Activated CD8-positive, alpha-beta memory T cell treated with anti-CD3 and anti-CD28 coated beads, Interleukin-2, amount 50 U/mL, for 4 hours (primary cell): ENCODE data around the gene PDE4D.

ENCODE experiments used
- DNase-seq: peaks from one replicate; pipeline ENCODE4 v3.0.0-alpha.2; 2020

The PDE4D gene

DNA sequence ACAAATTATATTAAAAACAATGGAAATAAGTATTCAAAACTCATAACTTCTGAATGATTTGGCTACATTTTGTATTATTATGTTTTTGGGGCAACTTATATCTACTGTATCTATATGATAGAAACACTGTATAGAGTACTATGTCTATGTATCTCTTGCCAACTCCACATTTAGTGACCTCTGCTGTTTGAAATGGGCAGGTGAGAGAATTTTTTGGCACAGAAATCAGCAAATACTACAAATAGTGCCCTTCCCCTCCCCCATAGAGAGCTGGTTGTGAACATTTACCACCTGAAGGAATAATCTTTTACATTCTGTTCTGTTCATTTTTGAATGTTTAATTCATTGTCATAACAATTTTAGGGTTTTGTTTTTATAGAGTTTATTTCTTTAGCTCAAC, 545.3 kb downstream of the PDE4D start:
- no peak for DNase-seq

DNA sequence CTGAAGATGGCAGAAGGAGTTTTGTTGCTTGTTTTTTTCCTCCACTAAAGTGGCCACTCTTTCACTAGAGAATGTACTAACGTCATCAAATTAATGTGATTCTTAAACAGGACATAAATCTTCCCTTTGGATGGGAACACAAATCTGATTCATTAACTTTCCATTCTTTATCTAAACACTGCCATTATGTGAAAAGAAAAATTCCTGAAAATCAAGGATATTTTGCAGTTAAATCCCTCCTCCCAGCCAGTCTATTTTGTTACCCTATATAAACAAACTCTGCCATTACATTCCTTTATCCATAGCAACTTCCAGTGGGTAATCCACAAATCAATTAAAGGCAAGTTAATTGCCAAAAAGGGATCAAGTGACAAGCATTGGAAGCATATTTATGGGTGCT, 546.5 kb downstream of the PDE4D start:
- DNase-seq, result no peak

DNA sequence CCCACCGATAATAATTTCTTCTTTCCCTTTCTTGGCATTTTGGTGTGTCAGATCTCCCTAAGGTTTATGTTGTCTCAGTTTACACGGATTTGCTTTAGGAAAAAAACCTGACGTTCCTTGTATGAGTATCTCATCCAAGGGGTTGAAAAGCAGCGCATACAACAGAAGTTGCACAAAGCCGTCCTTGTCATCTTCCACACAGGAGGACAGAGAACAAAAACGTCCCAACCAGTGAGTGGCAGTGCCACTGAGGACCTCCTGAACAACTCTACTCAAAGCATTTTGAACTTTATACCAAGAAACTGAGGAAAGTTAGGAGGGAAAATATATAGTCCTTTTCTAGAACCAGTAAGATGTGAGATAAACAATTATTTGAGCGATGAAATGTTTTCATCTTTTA, 547.0 kb downstream of the PDE4D start:
- DNase-seq, result no peak

DNA sequence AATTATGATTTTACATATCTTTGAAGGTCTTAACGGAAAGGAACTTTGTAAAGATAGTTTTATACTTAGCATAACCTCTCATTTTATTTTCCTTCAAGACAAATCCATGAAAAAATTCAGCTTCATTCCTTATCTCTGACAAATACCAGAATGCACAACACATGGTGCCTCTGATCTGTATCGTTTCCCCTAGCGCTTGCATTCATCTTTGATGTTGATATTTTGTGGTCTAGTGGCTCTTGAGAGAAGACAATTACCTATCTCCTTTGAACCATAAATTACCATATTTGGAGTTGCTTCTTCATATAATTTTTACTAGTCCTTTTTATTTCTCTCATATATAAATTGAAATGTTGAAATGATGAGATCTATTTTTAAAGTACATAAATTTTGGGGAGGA, 551.3 kb downstream of the PDE4D start:
- DNase-seq, result no peak

DNA sequence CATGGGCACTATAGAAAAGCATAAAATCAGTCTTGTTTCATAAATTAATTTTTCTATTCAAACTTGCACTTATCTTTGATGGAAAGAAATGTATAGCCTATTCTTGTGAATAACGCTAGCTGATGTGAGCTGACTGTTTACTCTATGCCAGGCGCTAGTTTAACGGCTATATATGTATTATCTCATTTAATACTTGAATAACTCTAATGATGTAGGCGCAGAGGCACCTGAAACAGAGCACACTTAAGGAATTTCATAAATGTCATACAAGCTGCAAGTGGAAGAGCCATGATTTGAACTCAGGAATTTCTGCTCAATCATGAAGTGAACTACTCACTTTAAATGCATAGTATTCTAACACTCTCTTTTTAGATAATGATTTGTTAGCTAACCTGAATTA, 551.8 kb downstream of the PDE4D start:
- DNase-seq, result no peak

DNA sequence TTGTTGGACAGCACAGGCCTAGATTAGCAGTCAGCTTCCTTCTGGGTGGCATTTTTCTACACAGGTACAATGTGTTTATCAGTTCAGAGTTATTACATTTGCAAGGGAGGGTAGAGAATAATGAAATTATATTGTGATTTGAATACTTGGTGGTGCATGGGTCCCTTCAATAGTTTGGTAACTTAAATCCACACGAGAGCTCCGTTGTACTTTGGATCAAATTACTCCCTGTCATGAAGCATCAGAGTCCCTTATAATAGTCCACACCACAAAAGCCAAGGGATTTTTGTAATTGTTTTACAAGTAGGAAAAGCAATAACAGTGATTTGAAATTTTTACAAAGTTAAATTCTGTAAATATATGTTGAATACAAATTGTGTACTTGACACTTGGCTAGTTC, 552.4 kb downstream of the PDE4D start:
- no peak for DNase-seq

DNA sequence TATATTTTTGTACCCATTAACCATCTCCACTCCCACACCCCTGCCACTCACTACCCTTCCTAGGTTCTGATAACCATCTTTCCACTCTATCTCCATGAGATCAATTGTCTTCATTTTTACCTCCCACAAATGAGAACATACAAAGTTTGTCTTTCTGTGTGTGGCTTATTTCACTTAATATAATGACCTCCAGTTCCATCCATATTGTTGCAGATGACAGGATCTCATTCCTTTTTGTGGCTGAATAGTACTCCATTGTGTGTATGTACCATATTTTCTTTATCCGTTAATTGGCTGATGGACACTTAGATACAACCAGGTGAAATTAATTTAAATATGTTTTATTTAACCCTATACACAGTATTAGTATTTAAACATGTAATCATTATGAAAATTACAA, 552.9 kb downstream of the PDE4D start:
- no peak for DNase-seq

DNA sequence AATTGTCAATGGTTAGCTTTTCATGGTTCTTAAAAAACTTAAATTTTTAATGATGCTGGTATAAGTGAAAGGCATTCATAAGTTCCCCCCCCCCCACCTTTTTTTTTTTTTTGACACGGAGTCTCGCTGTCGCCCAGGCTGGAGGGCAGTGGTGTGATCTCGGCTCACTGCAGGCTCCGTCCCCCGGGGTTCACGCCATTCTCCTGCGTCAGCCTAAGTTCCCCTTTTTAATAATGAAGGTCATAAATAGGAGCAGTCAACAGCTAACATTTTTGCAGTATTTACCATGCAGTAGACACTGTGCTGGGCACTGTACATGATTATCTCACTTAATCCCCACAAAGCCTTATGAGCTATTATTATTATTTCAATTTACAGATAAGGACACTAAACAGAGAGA, 556.3 kb downstream of the PDE4D start:
- DNase-seq, result no peak

DNA sequence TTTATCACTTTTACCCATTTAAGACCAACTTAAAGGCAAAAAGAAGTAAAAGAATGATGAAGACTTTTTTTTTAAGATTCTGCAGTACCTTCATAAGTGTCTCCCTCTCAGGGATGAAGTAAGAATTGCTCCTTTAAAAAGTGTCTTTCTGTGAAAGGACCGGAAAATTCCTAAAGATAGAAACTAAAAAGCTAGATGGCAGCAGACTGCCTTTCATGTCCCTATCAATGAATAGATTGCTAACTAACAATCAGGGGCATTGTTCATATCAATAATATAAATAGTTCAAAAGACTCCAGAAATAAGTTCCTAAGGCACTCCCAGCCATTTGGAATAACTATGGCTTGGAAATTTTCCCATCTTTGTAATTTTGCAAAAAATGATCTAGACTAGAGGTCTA, 558.0 kb downstream of the PDE4D start:
- DNase-seq, result no peak

DNA sequence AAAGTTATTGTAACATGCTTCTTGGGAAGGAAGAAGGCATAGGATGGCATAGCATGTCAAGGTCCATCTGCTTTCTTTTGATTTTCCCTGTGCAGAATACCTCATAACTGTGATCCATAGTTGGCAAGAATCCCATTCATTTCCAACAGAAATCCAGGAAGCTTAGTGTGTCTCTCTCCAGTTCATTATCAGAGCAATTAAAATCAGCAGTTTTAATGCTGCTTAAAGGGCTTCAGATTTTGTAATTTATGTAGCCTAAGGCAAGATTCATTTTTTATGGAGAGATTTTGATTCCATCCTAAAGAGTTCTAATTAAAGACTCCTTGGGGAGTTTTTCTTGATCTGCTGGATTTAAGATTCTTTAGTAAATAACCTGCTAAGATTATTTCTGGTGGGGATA, 560.1 kb downstream of the PDE4D start:
- DNase-seq, result no peak

DNA sequence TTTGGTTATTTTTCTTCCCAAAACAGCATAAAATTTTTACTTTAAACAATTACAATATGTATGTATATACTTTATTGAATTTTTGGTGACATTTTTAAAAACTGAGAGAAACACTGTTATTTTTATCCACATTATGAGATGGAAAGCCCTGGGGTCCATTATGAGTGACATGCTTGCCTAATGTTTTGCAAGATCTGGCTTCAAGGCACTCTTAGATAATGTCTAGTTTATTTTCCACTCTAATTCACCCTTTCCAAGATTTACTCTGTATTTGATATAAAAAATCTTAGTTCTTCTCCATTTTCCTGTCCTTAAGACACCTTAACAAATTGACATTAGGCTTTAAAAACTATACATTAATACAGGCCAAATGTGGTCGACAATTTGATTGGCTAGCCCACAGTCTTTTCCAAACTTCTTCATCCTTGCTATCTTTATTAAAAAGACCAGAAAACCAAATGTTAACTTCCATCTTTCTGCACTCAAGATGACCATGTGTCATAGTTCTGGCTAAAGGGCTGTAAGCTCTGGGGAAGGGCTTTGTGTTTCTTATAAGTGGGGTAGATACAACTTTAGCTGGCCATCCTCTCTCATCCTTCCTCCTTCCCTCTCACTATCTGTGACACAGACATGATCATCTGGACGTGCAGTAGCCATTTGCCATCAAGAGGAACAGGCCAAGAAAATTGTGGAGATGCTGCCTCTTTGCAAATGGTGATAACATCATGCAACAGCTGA, 561.1 kb downstream of the PDE4D start:
- DNase-seq, result no peak

DNA sequence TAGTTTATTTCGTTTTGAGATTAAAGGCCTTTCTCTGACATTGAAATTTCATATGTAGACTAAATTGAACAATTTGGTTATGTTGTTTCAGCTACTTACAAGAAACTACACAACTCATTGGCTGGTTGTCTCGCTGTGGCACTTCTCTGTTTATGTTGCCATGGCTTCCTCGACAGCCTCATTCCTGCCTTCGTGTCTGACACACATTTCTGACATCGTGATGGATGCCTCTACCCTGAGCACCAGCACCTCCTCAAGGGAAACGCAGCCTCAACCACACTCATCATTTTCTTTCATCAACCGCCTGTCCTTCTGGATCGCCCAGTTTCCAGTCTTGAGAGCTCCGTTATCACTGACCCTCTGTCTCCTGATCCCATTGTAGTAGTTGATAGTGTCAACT, 562.8 kb downstream of the PDE4D start:
- no peak for DNase-seq

DNA sequence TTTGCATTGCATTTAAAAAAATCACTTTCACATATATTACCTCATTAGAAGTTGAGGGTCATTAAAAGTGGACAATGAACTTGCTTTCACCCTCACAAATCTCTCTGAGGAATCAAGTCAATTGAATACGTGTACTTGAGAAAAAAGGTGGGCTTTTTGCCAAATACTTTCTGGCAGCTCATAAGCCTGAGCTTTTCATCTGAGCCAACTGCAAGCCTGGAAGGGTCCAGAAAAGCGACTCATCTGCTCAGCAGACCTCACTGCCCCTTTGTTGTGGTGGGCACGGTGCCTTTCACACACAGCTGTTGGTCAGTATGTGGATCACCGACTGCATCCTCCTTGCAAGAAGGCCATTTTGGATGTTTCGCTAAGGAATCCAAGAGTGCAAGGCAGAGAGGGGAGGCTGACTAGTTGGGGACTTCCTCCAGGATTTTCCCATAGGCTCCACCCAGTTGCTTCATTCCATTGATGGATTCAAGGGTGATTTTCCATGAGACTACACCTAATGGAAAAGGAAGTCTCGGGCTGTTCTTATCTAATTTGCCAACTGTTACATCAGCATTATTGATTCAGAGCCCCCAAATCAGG, 564.7 kb downstream of the PDE4D start:
- DNase-seq, result no peak

DNA sequence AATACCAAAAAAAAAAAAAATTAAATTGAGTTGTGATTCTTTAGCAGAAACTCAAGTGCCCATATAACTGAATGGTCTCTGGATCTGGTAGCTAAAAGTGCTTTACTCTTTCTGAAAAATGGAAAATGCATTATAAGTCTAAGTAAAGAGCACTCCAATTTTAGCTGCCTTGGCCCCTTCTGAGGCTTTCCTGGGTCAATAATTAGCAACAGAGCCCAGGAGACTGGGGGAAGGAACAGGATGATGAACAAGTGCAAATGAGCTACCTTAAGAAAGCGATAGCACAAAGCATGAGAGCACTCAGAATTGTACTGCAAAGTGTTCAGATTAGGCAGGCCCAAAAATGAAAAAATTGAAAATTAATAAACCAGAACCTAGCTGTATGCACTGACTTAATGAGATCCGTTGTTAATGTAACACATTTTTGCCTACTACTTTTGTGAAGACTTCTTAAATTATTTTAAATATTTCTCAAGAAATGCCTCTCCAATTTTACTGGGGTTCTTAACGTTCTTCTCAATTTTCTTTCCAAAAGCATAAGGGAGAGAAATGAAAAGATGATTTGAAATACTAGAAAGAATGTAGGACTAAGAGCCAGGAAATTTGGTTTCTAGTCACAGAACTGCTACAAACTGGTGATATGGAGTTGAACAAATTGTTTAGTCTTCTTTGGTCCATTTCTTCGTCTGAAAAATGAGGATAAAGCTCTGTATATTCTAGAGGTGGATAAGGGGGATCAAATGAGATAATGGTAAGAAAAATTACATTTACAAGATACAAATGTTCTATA, 566.1 kb downstream of the PDE4D start:
- DNase-seq, result no peak

DNA sequence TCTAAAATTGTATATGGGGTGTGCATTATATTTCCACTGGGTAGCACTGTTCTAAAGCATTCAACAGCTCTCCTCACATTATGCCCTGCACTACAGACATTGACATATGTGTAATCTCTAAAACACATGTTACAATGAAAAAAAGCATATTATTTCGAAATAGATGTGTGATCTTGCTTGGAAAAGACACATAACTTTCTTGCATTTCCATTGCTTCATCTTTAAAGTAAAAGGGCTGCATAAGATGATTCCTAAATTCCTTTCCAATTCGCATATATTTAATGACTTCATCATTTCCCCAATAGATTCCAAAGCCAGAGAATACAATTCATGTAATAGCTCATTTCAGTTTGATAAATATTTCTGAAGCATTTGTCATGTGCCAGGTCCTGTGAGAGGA, 566.9 kb downstream of the PDE4D start:
- no peak for DNase-seq

DNA sequence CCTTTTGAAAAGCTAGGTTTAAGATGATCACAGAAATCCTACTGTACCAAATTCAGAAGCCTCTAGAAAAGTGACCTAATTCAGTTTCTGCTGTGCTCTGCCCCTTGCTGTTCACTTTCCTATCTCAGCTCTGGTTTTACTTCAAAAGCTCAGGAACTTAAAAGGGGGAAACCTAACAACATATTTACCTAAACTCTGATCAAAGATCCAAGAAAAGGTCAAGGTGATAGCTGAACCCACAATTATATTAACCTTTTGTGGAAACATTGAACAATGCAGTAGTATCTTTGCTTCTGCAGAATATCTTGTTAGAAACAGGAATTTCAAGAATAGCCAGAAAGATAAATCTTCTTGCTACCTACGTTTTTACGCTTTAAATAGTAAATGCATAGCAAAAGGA, 568.5 kb downstream of the PDE4D start:
- no peak for DNase-seq

DNA sequence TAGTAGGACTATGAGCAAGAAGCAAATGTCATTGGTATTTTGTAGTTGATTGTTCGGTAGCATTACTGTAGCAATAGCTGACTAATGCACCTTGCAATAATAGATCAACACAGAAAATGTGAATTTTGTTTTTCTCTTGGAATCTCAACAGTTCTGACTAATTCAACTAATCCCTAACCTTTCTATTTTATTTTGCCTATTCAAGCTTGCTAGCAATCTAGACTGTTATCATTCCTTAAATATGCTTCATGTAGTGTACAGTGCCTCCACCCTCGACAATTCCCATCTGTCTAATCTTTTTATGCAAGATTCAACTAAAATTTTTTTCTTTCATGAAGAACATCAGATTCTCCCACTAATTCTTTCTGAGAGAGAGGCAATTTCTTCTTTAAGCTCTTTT, 570.6 kb downstream of the PDE4D start:
- no peak for DNase-seq

DNA sequence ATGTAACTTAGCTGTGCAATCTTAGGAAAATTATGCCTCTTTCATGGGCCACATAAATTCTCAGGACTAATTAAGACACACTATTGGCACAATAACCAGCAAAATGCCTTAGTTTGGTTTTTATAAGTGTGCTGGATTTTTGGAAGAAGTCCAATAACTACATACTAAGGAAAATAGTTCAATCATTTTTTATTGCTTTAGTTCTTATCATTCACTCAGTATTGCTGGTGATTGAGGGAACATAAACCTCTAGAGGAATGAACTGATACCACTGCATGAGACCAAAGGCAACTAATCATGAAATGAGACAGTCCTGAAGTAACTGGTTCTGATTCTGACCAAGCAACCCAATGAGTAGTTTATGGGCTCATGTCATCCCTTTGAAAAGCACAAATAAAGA, 571.5 kb downstream of the PDE4D start:
- DNase-seq, result no peak

DNA sequence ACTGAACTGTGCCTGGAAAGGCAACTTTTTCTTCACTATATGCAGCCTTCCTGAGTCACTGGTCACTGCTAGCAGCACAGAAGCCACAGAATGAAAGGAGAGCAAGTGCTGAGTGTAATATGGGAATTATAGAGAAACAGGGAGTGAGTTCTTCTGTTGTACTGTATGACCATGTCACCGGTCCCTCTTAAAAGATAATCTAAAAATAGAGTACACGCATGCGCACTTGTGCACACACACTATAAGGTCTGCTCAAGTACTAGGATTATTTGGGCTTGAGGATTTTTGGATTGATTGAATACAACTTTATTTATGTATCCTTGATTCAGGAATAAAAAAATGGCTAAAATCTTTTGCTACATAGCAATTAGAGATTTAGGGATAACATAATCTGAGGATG, 571.9 kb downstream of the PDE4D start:
- DNase-seq, result no peak

DNA sequence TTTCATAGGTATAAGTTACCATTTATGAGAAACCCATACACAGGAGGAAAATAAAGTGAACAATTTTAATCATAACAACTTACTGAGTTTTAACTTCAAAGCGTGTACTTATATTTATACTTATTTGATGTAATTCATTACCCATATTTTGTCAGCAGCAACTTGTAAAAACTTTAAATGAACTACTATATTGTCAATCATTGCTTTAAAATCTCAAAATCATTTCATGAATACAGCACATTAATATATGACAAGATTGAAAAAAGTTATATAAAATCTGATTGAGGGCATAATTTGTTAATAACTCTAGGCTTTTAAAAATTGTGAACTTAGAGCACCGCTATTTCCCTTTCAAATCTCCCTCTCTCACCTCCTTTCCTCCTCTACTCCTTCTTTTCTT, 573.1 kb downstream of the PDE4D start:
- DNase-seq, result no peak

DNA sequence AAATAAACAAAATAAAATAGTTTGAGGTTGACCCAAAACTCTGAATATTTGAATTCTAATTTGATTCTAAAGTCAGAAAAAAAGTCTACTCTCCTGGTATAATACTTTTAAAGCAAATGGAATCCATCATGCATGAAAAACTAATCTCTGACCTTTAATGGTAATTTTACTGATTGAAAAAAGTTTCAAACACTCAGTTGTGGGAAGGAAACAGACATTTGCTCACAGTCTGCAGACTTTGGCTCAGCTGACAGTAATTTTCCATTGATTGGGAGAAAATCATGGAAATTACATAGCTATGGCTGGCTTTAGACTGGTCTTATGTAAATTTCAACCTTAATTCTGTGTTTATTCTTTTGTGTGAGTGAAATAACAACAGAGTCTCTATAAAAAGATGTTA, 574.3 kb downstream of the PDE4D start:
- DNase-seq, result no peak

DNA sequence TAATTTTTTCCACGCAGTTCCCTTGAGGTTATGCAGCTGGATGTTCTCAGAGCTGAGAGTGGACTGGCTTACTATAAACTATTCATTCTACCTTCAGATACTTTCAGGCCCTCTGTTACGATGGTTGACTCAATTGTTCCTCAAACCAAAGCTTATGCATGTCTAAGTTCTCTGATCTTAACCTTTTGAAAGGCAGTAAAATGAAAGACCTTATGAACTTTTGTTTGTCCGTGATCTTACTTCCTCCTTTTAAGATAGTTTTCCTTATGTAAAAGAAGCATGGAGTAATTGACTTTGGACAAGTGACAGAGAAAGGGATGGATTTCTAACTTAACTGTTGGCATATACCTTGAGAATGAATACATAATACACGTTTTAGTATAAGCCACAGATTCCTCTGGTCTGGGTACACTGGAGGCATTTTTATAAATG, 575.7 kb downstream of the PDE4D start:
- DNase-seq, result no peak

DNA sequence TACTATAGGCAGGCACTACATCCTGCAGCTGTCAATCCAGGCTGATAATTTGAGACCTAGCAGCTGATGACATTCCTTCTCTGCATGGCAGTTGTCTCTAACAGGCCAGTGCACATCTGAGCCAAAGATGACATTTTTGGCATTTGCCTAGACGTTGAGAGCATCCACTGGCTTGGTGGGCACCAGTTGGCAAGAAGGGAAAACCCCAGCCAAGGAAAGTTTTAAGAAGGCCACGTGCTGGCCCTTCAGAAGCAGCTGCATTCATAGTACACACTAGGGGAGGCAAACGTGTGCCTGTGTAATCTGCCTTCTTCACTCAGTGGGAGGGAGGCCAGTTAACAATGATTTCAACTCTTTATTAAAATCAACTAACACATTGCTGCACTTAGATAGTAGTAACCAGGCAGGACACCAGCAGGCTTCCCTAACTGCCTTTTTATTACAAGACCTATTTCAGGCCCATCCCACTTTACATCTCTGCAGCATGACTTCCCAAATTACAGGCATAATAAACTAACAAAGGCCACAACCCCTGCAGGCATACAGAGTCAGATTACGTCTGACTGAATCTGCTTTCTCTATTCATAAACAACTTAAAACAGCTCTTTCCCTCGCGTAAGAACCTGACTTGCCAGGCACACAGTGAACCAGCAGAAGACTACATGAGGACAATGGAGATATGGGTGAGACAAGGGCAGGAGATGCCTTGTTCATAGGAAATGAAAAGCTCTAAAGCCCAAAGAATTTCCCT, 576.3 kb downstream of the PDE4D start:
- no peak for DNase-seq

DNA sequence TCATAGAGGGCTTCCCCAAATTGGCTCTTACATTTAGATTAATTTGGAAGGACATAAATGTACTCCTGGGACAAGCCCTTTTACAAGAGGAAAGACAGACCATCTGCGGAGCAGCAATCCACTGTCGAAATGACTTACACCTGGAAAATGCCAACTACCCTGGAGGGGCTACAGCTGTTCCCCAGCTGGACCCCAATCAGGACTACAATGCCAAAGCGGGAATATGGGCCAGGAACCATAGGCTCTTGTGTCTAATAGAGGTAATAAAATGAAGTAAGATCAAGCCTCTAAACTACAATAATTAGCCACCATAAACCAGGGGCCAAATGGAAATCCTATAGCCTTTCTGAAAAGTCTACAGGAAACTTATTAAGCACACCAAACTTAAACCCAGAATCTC, 581.3 kb downstream of the PDE4D start:
- no peak for DNase-seq
